ENCODE results near the gene JAZF1.

The JAZF1 gene

DNA sequence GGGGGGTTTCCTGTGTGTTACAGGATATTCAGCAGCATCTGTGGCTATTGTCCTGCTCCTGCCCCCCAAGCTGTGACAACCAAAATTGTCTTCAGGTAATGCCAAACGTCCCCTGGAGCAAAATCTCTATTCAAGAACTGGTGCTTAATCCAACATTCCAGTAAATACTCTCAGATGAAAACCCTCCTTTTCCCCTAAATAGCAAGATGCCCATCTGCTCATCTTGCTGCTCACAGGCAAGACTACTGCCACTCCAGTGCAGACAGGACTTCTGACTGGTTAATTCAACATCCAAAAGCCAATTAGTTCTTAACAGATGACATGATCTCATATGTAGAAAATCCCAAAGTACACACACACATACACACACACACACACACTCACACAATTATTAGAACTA, 20.5 kb upstream of the JAZF1 start:
- no peak overlapping the region for H3K18ac ChIP-seq (ENCODE audit: low read length)
- H3K14ac ChIP-seq (ENCODE audit: low read length) = no peak overlapping the region
- no peaks in the 10 kb centered on the region for H3K4me1 ChIP-seq (ENCODE audit: control insufficient read depth in 2 of 2, insufficient read depth in 1 of 2, low read depth in 1 of 2, low read length in 2 of 2)
- no peak overlapping the region for H2AK5ac ChIP-seq (ENCODE audit: low read depth, low read length)
- H3K27ac ChIP-seq (replicated peaks; ENCODE audit: low read length) = no peak overlapping the region
- no peaks in the 10 kb centered on the region for H3K36me3 ChIP-seq (replicated peaks in 1 of 2; ENCODE audit: control insufficient read depth in 2 of 2, insufficient read depth in 2 of 2, low read length in 2 of 2)
- no peak overlapping the region for H3K23ac ChIP-seq (ENCODE audit: low read depth, low read length, poor library complexity)
- H2BK12ac ChIP-seq (ENCODE audit: low read length) = no peak overlapping the region
- no peak overlapping the region for H2BK5ac ChIP-seq (ENCODE audit: low read length)
- no peaks in the 10 kb centered on the region for H3K9me3 ChIP-seq (replicated peaks in 1 of 2; ENCODE audit: control insufficient read depth in 2 of 2, insufficient read depth in 1 of 2, low read depth in 1 of 2, low read length in 2 of 2)
- no CpG with 5 or more reads among the region's 1 CpG for WGBS, 2 donors (ENCODE audit: extremely low coverage in 2 of 2, insufficient read length in 2 of 2, insufficient replicate concordance in 1 of 2)
- no peak overlapping the region for H2AFZ ChIP-seq (ENCODE audit: low read length)
- H3K4me3 ChIP-seq (ENCODE audit: low read length in 2 of 2) = no peak overlapping the region
- H3K27me3 ChIP-seq (ENCODE audit: control insufficient read depth in 3 of 3, insufficient read depth in 3 of 3, low read depth in 1 of 3, low read length in 3 of 3) = peaks cover 0 to 7% (median 0%) of the 10 kb centered on the region in 3 experiments
- H3K9ac ChIP-seq (ENCODE audit: low read depth, low read length, poor library complexity) = no peak overlapping the region
- no peaks in the 10 kb centered on the region for H3K79me1 ChIP-seq (ENCODE audit: low read depth, low read length)
- no peak overlapping the region for H3K4ac ChIP-seq (ENCODE audit: low read length)
- H2BK15ac ChIP-seq (ENCODE audit: low read length) = no peak overlapping the region
- H2BK120ac ChIP-seq (ENCODE audit: low read depth, low read length) = no peak overlapping the region
- DNase-seq (ENCODE audit: low spot score) = no peak
- H4K8ac ChIP-seq (ENCODE audit: low read depth, low read length) = no peak overlapping the region
- H3K4me2 ChIP-seq (ENCODE audit: insufficient read depth, low read length, poor library complexity, severe bottlenecking) = no peak overlapping the region
- H4K91ac ChIP-seq (ENCODE audit: low read depth, low read length, poor library complexity) = no peak overlapping the region

DNA sequence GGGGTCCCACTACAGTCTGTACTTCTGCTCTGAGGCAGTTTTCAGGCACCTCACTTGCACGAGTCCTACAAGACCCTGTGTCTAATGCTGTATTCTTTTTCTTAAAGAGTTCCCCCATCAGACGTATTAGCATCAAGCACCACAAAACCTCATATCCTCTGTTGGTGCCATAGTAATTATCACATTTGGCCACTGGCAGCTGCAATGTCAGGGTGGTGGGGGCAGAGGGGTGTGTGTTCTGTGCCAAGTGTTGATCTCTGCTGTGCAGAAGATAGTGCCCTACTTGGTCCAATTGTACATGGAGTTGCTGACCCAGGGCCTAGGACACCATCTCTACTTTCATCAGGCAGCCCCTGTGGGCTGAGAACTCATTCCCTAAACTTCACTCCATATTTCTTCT, 20.0 kb upstream of the JAZF1 start:
- Histone ChIP-seq H3K4me1 (ENCODE audit: control insufficient read depth in 2 of 2, insufficient read depth in 1 of 2, low read depth in 1 of 2, low read length in 2 of 2) (no peaks in the 10 kb centered on the region), H3K4ac (ENCODE audit: low read length) (no peak overlapping the region), H2BK12ac (ENCODE audit: low read length) (no peak overlapping the region), H4K91ac (ENCODE audit: low read depth, low read length, poor library complexity) (no peak overlapping the region), H3K27ac (replicated peaks; ENCODE audit: low read length) (no peak overlapping the region), H3K4me2 (ENCODE audit: insufficient read depth, low read length, poor library complexity, severe bottlenecking) (no peak overlapping the region), H3K23ac (ENCODE audit: low read depth, low read length, poor library complexity) (no peak overlapping the region), H2AFZ (ENCODE audit: low read length) (no peak overlapping the region), H3K36me3 (replicated peaks in 1 of 2; ENCODE audit: control insufficient read depth in 2 of 2, insufficient read depth in 2 of 2, low read length in 2 of 2) (no peaks in the 10 kb centered on the region), H2BK120ac (ENCODE audit: low read depth, low read length) (no peak overlapping the region), H3K18ac (ENCODE audit: low read length) (no peak overlapping the region), H2BK5ac (ENCODE audit: low read length) (no peak overlapping the region), H3K27me3 (ENCODE audit: control insufficient read depth in 3 of 3, insufficient read depth in 3 of 3, low read depth in 1 of 3, low read length in 3 of 3) (peaks cover 0 to 8% (median 0%) of the 10 kb centered on the region in 3 experiments), H3K14ac (ENCODE audit: low read length) (no peak overlapping the region), H3K9me3 (replicated peaks in 1 of 2; ENCODE audit: control insufficient read depth in 2 of 2, insufficient read depth in 1 of 2, low read depth in 1 of 2, low read length in 2 of 2) (no peaks in the 10 kb centered on the region), H3K9ac (ENCODE audit: low read depth, low read length, poor library complexity) (no peak overlapping the region), H2BK15ac (ENCODE audit: low read length) (no peak overlapping the region), H3K79me1 (ENCODE audit: low read depth, low read length) (no peaks in the 10 kb centered on the region), H3K4me3 (ENCODE audit: low read length in 2 of 2) (no peak overlapping the region), H4K8ac (ENCODE audit: low read depth, low read length) (no peak overlapping the region), H2AK5ac (ENCODE audit: low read depth, low read length) (no peak overlapping the region)
- no CpG with 5 or more reads among the region's 2 CpGs for WGBS, 2 donors (ENCODE audit: extremely low coverage in 2 of 2, insufficient read length in 2 of 2, insufficient replicate concordance in 1 of 2)
- DNase-seq (ENCODE audit: low spot score) = no peak

DNA sequence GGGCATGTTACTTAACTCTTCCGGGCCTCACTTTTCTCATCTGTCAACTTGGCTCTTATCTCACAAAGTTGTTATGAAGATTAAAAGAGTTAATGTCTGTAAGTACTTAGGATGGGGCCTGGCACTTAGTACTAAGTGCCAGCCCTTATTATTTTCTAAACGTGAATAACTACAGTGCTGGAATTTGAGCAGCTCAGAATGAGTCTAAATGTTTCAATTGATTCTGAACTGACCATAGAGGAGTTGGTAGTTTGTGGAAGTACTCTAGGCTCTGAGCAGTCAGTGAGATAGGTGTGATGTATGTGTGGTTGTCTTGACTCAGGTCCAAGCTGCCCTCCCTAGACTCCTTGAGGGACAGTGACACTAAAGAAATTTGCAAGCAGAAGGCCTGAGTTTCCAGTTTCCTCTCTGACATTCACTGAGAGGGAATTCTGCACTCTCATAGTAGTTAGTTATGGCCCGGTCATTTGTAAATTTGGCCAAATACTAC, 18.5 kb upstream of the JAZF1 start:
- Histone ChIP-seq H2BK120ac (ENCODE audit: low read depth, low read length) (no peak overlapping the region), H4K91ac (ENCODE audit: low read depth, low read length, poor library complexity) (no peak overlapping the region), H2AFZ (ENCODE audit: low read length) (no peak overlapping the region), H2BK12ac (ENCODE audit: low read length) (no peak overlapping the region), H2BK5ac (ENCODE audit: low read length) (no peak overlapping the region), H3K14ac (ENCODE audit: low read length) (no peak overlapping the region), H2BK15ac (ENCODE audit: low read length) (no peak overlapping the region), H3K23ac (ENCODE audit: low read depth, low read length, poor library complexity) (no peak overlapping the region), H3K9me3 (replicated peaks in 1 of 2; ENCODE audit: control insufficient read depth in 2 of 2, insufficient read depth in 1 of 2, low read depth in 1 of 2, low read length in 2 of 2) (no peaks in the 10 kb centered on the region), H3K27ac (replicated peaks; ENCODE audit: low read length) (no peak overlapping the region), H4K8ac (ENCODE audit: low read depth, low read length) (no peak overlapping the region), H3K4me2 (ENCODE audit: insufficient read depth, low read length, poor library complexity, severe bottlenecking) (no peak overlapping the region), H3K79me1 (ENCODE audit: low read depth, low read length) (no peaks in the 10 kb centered on the region), H3K4me3 (ENCODE audit: low read length in 2 of 2) (no peak overlapping the region), H3K9ac (ENCODE audit: low read depth, low read length, poor library complexity) (no peak overlapping the region), H3K18ac (ENCODE audit: low read length) (no peak overlapping the region), H3K36me3 (replicated peaks in 1 of 2; ENCODE audit: control insufficient read depth in 2 of 2, insufficient read depth in 2 of 2, low read length in 2 of 2) (no peaks in the 10 kb centered on the region), H3K27me3 (ENCODE audit: control insufficient read depth in 3 of 3, insufficient read depth in 3 of 3, low read depth in 1 of 3, low read length in 3 of 3) (peaks cover 0 to 11% (median 0%) of the 10 kb centered on the region in 3 experiments), H3K4me1 (ENCODE audit: control insufficient read depth in 2 of 2, insufficient read depth in 1 of 2, low read depth in 1 of 2, low read length in 2 of 2) (no peaks in the 10 kb centered on the region), H2AK5ac (ENCODE audit: low read depth, low read length) (no peak overlapping the region), H3K4ac (ENCODE audit: low read length) (no peak overlapping the region)
- no CpG with 5 or more reads among the region's 3 CpGs for WGBS, 2 donors (ENCODE audit: extremely low coverage in 2 of 2, insufficient read length in 2 of 2, insufficient replicate concordance in 1 of 2)
- DNase-seq (ENCODE audit: low spot score) = no peak

DNA sequence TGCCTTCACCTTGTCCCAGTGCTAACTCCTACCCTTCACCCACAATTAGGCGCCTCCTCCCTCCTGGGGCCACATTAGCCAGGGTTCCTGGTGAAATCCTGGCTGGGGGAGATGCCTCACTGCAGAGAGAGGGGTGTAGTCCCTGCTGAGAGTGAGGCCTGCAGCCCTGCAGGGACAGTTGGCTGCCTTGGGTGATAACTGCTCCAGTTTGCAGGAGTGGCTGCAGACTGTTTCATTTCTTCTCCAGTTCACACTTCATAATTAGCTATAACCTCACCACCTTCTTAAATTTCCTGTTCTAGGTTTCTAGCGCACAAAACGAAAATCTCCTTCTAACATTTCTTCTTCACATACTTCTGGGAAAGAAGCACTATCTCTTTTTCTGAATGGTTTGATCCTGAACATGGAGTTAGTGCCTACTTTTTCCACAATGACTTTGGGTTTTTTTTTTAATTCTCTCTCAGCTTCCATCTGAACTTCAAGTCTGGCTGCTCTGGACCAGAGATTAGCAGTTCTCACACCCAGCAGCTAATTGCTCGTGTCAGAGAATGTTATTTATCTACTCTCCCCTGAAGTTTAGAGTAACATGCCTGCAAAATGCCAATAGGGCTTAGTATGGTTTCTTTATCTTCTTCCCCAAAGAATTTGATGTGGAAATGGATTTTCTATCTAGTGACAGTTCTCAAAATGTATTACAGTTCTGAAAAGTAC, 15.5 kb upstream of the JAZF1 start:
- Histone ChIP-seq H3K9me3 (replicated peaks in 1 of 2; ENCODE audit: control insufficient read depth in 2 of 2, insufficient read depth in 1 of 2, low read depth in 1 of 2, low read length in 2 of 2) (no peaks in the 10 kb centered on the region), H2BK120ac (ENCODE audit: low read depth, low read length) (no peak overlapping the region), H2BK15ac (ENCODE audit: low read length) (no peak overlapping the region), H3K79me1 (ENCODE audit: low read depth, low read length) (no peaks in the 10 kb centered on the region), H4K91ac (ENCODE audit: low read depth, low read length, poor library complexity) (no peak overlapping the region), H2AFZ (ENCODE audit: low read length) (no peak overlapping the region), H3K4me1 (ENCODE audit: control insufficient read depth in 2 of 2, insufficient read depth in 1 of 2, low read depth in 1 of 2, low read length in 2 of 2) (peaks cover 3 to 4% of the 10 kb centered on the region in 2 donors), H2BK5ac (ENCODE audit: low read length) (no peak overlapping the region), H2AK5ac (ENCODE audit: low read depth, low read length) (no peak overlapping the region), H3K27ac (replicated peaks; ENCODE audit: low read length) (no peak overlapping the region), H3K4me3 (ENCODE audit: low read length in 2 of 2) (peak overlapping the region in 1 of 2 donors; percentile 49), H3K4me2 (ENCODE audit: insufficient read depth, low read length, poor library complexity, severe bottlenecking) (no peak overlapping the region), H3K27me3 (ENCODE audit: control insufficient read depth in 3 of 3, insufficient read depth in 3 of 3, low read depth in 1 of 3, low read length in 3 of 3) (peaks cover 0 to 19% (median 0%) of the 10 kb centered on the region in 3 experiments), H3K14ac (ENCODE audit: low read length) (no peak overlapping the region), H2BK12ac (ENCODE audit: low read length) (no peak overlapping the region), H3K23ac (ENCODE audit: low read depth, low read length, poor library complexity) (no peak overlapping the region), H3K18ac (ENCODE audit: low read length) (peak overlapping the region; percentile 67), H3K4ac (ENCODE audit: low read length) (no peak overlapping the region), H3K36me3 (replicated peaks in 1 of 2; ENCODE audit: control insufficient read depth in 2 of 2, insufficient read depth in 2 of 2, low read length in 2 of 2) (no peaks in the 10 kb centered on the region), H3K9ac (ENCODE audit: low read depth, low read length, poor library complexity) (peak overlapping the region; percentile 66), H4K8ac (ENCODE audit: low read depth, low read length) (no peak overlapping the region)
- WGBS, 2 donors (ENCODE audit: extremely low coverage in 2 of 2, insufficient read length in 2 of 2, insufficient replicate concordance in 1 of 2) = 100% methylated on average over 2 of the region's 4 CpGs; no CpG with 5 or more reads in 1 of the 2 donors
- no peak for DNase-seq (ENCODE audit: low spot score)
